Adrenal gland (tissue), 12 donors: ENCODE results near the gene STAT6. TPM values are rescaled to one million over a fixed set of nuclear protein-coding genes. Genes with fewer than 3 reads are reported as not detected.

ENCODE experiments used
- DNase-seq, 7 donors: peaks; one replicate each; pipeline ENCODE4 v3.0.0-alpha.2; 2019 to 2020
- H3K27ac ChIP-seq, 5 donors: fragments of 200-600 bp; sonication (generic) in 4 of 5; 1 replicate in 3 of 5; 2 replicates in 2 of 5; pipeline versions ENCODE4 v1.5.1 to v1.8.0; 2016 to 2020; ENCODE audit warnings: mild to moderate bottlenecking in 1 of 5
- H3K27me3 ChIP-seq: fragments of 200-600 bp; 2 replicates; pipeline ENCODE4 v1.8.0; 2021
- H3K36me3 ChIP-seq, 2 donors: fragments of 200-600 bp; replicated peaks in 1 of 2; 1 replicate in 1 of 2; 2 replicates in 1 of 2; pipeline versions ENCODE4 v1.5.1 to v1.8.0; 2018 to 2022
- H3K4me1 ChIP-seq, 2 donors: fragments of 200-600 bp; replicated peaks in 1 of 2; 1 replicate in 1 of 2; 2 replicates in 1 of 2; pipeline versions ENCODE4 v1.5.1 to v1.8.0; 2018 to 2021
- H3K4me3 ChIP-seq, 4 donors: fragments of 200-600 bp; sonication (generic) in 3 of 4; one replicate each; pipeline ENCODE4 v1.5.1; 2016 to 2018
- H3K9me3 ChIP-seq, 3 donors: fragments of 200-600 bp; sonication (generic) in 1 of 3; replicated peaks in 1 of 3; 1 replicate in 2 of 3; 2 replicates in 1 of 3; pipeline versions ENCODE4 v1.5.1 to v1.8.0; 2016 to 2021
- CTCF ChIP-seq, 6 experiments: fragments of 450-650 bp in 4 of 6; fragments of 200-600 bp in 2 of 6; sonication (generic) in 1 of 6; IDR thresholded peaks; 1 replicate in 5 of 6; 2 replicates in 1 of 6; pipeline versions ENCODE4 v1.5.1 to v1.8.0; 2016 to 2021; ENCODE audit warnings: antibody characterized with exemption in 6 of 6, mild to moderate bottlenecking in 2 of 6, moderate library complexity in 1 of 6
- POLR2A ChIP-seq, 2 donors: fragments of 450-650 bp; IDR thresholded peaks; one replicate each; pipeline ENCODE4 v1.6.1; 2017; ENCODE audit warnings: antibody characterized with exemption in 2 of 2, mild to moderate bottlenecking in 2 of 2, moderate library complexity in 1 of 2
- WGBS, 4 donors: extraction: QIAGEN DNeasy Blood & Tissue Kit in 2 of 4; methylation state at CpG; one replicate each; pipeline versions ENCODE4 v1.1.5 to v1.1.7; 2013 to 2017; 5-methylcytosine and 5-hydroxymethylcytosine counted together
- intact Hi-C, 2 donors: fragments of 100-400 bp; cut with DNase I; formaldehyde crosslinking; loops; one replicate each; pipeline versions ENCODE4 v1.14.1 to v1.15.0; 2022 to 2023
- polyA plus RNA-seq, 3 donors: library from polyadenylated mRNA; stranded (reverse); fragments of 200-250 nt in 2 of 3; fragments of 350-450 nt in 1 of 3; fragmentation: Illumina TruSeq in 1 of 3; extraction: RNeasy Lipid Tissue Mini Kit (QIAGEN cat#74804) in 1 of 3; gene quantifications; one replicate each; pipeline ENCODE4 v1.2.3, GENCODE V29; 2013 to 2014
- total RNA-seq, 9 donors: library from RNA; depleted of rRNA in 4 of 9; stranded (reverse); fragments of >200 nt in 4 of 9; fragments of 120-200 nt in 1 of 9; fragmentation: NEBNext Ultra II Directional in 1 of 9; extraction: Animal tissue kit (Norgen Biotek cat#: 25700) in 1 of 9; gene quantifications; one replicate each; pipeline versions ENCODE4 v1.1.0 to v1.2.4, GENCODE V29; 2013 to 2023
- donor health status: healthy with polysubstance abuse.
- donor health status: Bipolar disorder and iron deficiency.
- donor health status: DM: yes; HTN: yes; CAD: no.
- donor health status: DM: no; HTN: no; CAD: no.
- donor health status: DM: no; HTN: no; CAD: no.
- donor health status: DM: yes; HTN: yes; CAD: no.

STAT6 gene
- total and polyA plus RNA-seq, 12 donors = 71.9 to 321 (median 155) TPM

- peaks cover 0 to 30% of the 10 kb centered on the region in 2 donors for H3K36me3 ChIP-seq
- WGBS, 4 donors = 48 to 64% (median 53%) methylated on average over 4 of the region's 4 CpGs
- intact Hi-C loops = no loop called here
Measured at GRCh38 chr12:57148469-57149244, 37.5 kb upstream of the STAT6 start.

GRCh38 chr12:57146961-57147944, 36.1 kb upstream of the STAT6 start, which contains the start of gene LRP1-AS:
Gene LRP1-AS (minus strand): TSS chr12:57147619.
- H3K27me3 ChIP-seq = no peaks in the 10 kb centered on the region
- 64 to 70% (median 66%) methylated on average over 7 to 8 of the region's 8 CpGs for WGBS, 4 donors
- TF ChIP-seq CTCF (IDR thresholded peaks at IDR 0.05) (no peak), POLR2A (IDR thresholded peaks at IDR 0.05) (no peak)
- no peak for DNase-seq
- H3K4me3 ChIP-seq = no peak within 1 kb of the TSS
- H3K36me3 ChIP-seq = peaks cover 0 to 43% of the 10 kb centered on the region in 2 donors
- peak within 1 kb of the TSS in 2 of 5 donors; percentile 84 for H3K27ac ChIP-seq
- peaks cover 20 to 67% of the 10 kb centered on the region in 2 donors for H3K4me1 ChIP-seq
- no peaks in the 10 kb centered on the region for H3K9me3 ChIP-seq
- intact Hi-C loops = no loop called here

More at GRCh38 chr12:57148469-57149244, 37.5 kb upstream of the STAT6 start:
- Histone ChIP-seq H3K4me1 (peaks cover 32 to 81% of the 10 kb centered on the region in 2 donors), H3K27me3 (no peaks in the 10 kb centered on the region), H3K9me3 (no peaks in the 10 kb centered on the region), H3K27ac (peak overlapping the region in 4 of 5 donors; percentile 54 to 84 (median 80)), H3K4me3 (no peak overlapping the region)
- peak in 6 of 7 donors; percentile 52 to 72 (median 60) for DNase-seq
- TF ChIP-seq CTCF (IDR thresholded peaks at IDR 0.05) (no peak), POLR2A (IDR thresholded peaks at IDR 0.05) (no peak)

- Histone ChIP-seq H3K4me1 (peaks cover 8 to 55% of the 10 kb centered on the region in 2 donors), H3K27ac (peak overlapping the region in 2 of 5 donors; percentile 64 to 84), H3K4me3 (no peak overlapping the region), H3K27me3 (no peaks in the 10 kb centered on the region), H3K9me3 (no peaks in the 10 kb centered on the region), H3K36me3 (peaks cover 0 to 55% of the 10 kb centered on the region in 2 donors)
- WGBS, 4 donors = 65 to 77% (median 72%) methylated on average over 1 to 2 of the region's 2 CpGs
- no peak for DNase-seq
- TF ChIP-seq POLR2A (IDR thresholded peaks at IDR 0.05) (no peak), CTCF (IDR thresholded peaks at IDR 0.05) (no peak)
- intact Hi-C loops = no loop called here
Measured at GRCh38 chr12:57146092-57146491, 34.9 kb upstream of the STAT6 start.
